WTC11 (cell line): ENCODE measurements around the gene SKP1.

ENCODE experiments used
- CBFB ChIP-seq: sonication (generic); formaldehyde crosslinking; IDR thresholded peaks from 2 replicates; pipeline ENCODE4 v1.8.1; 2022; ENCODE audit warnings: mild to moderate bottlenecking, low read depth, missing genetic modification reagents
- CTCF ChIP-seq: fragments of 200-600 bp; IDR thresholded peaks from 2 replicates; pipeline ENCODE4 v1.8.0; 2022; ENCODE audit warnings: antibody characterized with exemption
- ELF4 ChIP-seq: sonication (generic); formaldehyde crosslinking; IDR thresholded peaks from 2 replicates; pipeline ENCODE4 v1.8.1; 2022; ENCODE audit warnings: low read depth, mild to moderate bottlenecking, moderate library complexity, missing genetic modification reagents
- ESRRA ChIP-seq: sonication (generic); formaldehyde crosslinking; IDR thresholded peaks from 2 replicates; pipeline ENCODE4 v1.8.1; 2022; ENCODE audit warnings: mild to moderate bottlenecking, missing genetic modification reagents, borderline replicate concordance
- NFYB ChIP-seq: sonication (generic); formaldehyde crosslinking; conservative IDR thresholded peaks from 2 replicates; pipeline ENCODE4 v1.8.0; 2022; ENCODE audit warnings: low read depth, missing genetic modification reagents
- TP53 ChIP-seq: sonication (generic); formaldehyde crosslinking; IDR thresholded peaks from 2 replicates; pipeline ENCODE4 v1.8.1; 2023; ENCODE audit warnings: mild to moderate bottlenecking, missing genetic modification reagents

DNA sequence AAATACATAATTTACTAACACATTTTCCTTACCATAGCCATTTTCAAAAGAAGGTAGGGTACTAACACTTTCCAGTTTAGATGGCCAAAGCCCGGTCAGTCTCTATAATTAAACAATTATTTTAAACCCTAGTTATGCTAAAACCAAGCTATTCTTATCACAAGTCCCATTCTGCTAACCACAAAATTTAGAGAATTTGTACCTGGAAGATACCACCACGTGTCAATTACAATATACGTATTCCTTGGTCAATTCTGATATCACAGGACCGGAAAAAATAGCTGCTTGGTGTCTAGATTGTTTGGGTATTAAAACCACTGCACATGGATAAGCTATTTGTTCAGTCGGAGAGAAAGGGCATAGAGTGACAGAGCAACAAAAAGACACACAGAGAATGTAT lies 18.9 kb upstream of the SKP1 start:
- TF ChIP-seq CBFB (no peak), ESRRA (CRISPR knock-in tag) (no peak), TP53 (CRISPR knock-in tag) (no peak), NFYB (CRISPR knock-in tag) (no peak), CTCF (no peak), ELF4 (CRISPR knock-in tag) (no peak)
